H1 (cell line): ENCODE measurements around the gene FHIP1B. TPM values are rescaled to one million over a fixed set of nuclear protein-coding genes. Genes with fewer than 3 reads are reported as not detected.

Source experiments
- ASH2L ChIP-seq: fragments of 200-600, 300-600 bp; sonication (generic); IDR thresholded peaks from one replicate; pipeline ENCODE4 v1.7.1; 2017; ENCODE audit warnings: low read length
- KDM1A ChIP-seq: fragments of 200-600, 300-600 bp; sonication (generic); IDR thresholded peaks from 2 replicates; pipeline ENCODE4 v1.7.1; 2016; ENCODE audit warnings: mild to moderate bottlenecking, low read length, borderline replicate concordance
- ZNF274 ChIP-seq: IDR thresholded peaks from 2 replicates; pipeline ENCODE4 v1.7.0; 2012; ENCODE audit warnings: low read length, borderline replicate concordance; ENCODE audit errors: extremely low read depth
- polyA plus RNA-seq, 7 experiments: library from polyadenylated mRNA; depleted of rRNA in 3 of 7; stranded (reverse) in 5 of 7; unstranded in 2 of 7; fragments of >200 nt in 5 of 7; fragments of 200-250 nt in 2 of 7; gene quantifications; 1 replicate in 5 of 7; 2 replicates in 1 of 7; 4 replicates in 1 of 7; pipeline versions ENCODE4 v1.2.1 to v1.2.3, GENCODE V29; 2011 to 2013; ENCODE audit warnings: missing spikeins in 2 of 7, mixed read lengths in 2 of 7
- total RNA-seq: library from RNA; stranded (reverse); fragmentation: NEBNext Ultra II Directional; extraction: Animal tissue kit (Norgen Biotek cat#: 25700); gene quantifications from 2 replicates; pipeline ENCODE4 v1.2.1, GENCODE V29; 2021

Gene FHIP1B
- total and polyA plus RNA-seq, 2 of the 8 experiments (the other 6 are each of a cell fraction or from before 2014, with no cell fraction given), result 16.8 to 41.9 TPM

- no peak for TF ChIP-seq KDM1A
- TF ChIP-seq ASH2L, result no peak
- no peak for TF ChIP-seq ZNF274
Observed at GRCh38 chr11:6209801-6210200, 24.6 kb downstream of the FHIP1B start (continued).
